Dermis lymphatic vessel endothelial cell (primary cell): ENCODE measurements around the gene TRIM64C. TPM values are rescaled to one million over a fixed set of nuclear protein-coding genes. Genes with fewer than 3 reads are reported as not detected.

Experiments
- total RNA-seq: library from RNA; depleted of rRNA; stranded (reverse); fragments of >200 nt; gene quantifications from 2 replicates; pipeline ENCODE4 v1.2.1, GENCODE V29; 2014

Gene TRIM64C, protein sequence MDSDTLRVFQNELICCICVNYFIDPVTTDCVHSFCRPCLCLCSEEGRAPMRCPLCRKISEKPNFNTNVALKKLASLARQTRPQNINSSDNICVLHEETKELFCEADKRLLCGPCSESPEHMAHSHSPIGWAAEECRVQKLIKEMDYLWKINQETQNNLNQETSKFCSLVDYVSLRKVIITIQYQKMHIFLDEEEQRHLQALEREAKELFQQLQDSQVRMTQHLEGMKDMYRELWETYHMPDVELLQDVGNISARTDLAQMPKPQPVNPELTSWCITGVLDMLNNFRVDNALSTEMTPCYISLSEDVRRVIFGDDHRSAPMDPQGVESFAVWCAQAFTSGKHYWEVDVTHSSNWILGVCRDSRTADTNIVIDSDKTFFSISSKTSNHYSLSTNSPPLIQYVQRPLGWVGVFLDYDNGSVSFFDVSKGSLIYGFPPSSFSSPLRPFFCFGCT
- not detected in 2 replicates for total RNA-seq

DNA sequence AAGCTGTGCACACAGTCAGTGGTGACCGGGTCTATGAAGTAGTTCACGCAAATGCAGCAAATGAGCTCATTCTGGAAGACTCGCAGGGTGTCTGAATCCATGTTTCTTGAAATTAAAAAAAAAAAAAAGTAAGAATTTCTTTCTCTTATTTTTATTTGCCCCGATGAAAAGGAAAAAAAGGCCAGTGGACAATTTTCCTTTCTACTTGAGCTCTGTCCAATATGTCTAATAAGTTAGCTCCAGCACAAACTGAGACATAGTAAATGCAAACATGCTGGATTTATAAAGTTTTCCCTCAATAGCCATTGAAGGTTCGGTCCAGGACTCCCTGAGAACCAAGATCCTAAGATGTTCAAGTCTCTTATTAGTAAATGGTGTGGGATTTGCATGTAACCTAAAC, at the start of gene TRIM64C:
TRIM64C (minus strand) TSS at position 101 of the 400 bp plus-strand sequence; CDS start at position 101, 0 bp downstream.

DNA sequence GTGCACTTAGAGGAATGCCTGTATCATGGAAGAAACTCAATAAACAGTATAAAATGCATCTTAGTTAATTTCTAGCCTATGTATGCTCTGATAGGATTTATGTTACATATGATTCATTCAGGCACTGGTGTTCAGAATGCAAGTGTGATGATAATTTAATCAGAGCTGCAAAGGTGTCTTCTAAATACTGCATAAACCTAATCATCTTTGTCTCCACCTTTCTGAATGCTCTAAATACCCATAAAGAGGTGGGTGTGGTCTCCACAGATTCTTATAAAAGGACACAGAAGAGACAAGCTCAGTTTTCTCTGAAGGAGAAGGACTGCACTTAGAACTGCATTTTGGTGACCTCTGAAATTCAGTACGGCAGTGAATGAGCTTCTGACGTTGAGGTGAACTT, 30.4 kb downstream of the TRIM64C start, which contains the start of gene TRIM49B:
TRIM49B (plus strand) TSS at position 301 of the 400 bp plus-strand sequence. CDS start 2,777 bp downstream, outside the sequence.

Other genes with a start within 250 kb of the TRIM64C start
- gene TRIM51G, start 75.2 kb downstream of the TRIM64C start, total RNA-seq: not detected in 2 replicates
- gene TRIM49B, start 30.3 kb downstream of the TRIM64C start, total RNA-seq: not detected in 2 replicates
- not detected in 2 replicates for gene FOLH1, start 149.5 kb upstream of the TRIM64C start, total RNA-seq